ENCODE data around the gene STIP1.

The STIP1 gene

DNA sequence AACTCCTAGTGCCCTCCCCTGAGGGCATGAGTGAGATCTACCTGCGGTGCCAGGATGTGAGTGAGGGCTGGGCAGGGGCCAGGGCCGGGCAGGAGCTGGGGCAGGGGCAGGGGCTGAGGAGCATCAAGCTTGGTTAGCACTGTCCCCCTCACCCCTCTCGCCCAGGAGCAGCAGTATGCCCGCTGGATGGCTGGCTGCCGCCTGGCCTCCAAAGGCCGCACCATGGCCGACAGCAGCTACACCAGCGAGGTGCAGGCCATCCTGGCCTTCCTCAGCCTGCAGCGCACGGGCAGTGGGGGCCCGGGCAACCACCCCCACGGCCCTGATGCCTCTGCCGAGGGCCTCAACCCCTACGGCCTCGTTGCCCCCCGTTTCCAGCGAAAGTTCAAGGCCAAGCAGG lies 34.3 kb downstream of the STIP1 start:
- Histone ChIP-seq H3K27me3 (no peaks in the 10 kb centered on the region), H3K4me1 (peaks cover 71% of the 10 kb centered on the region), H3K4me3 (no peak overlapping the region), H3K9me3 (no peaks in the 10 kb centered on the region), H3K36me3 (peaks cover 84% of the 10 kb centered on the region), H3K4me2 (no peak overlapping the region), H4K20me1 (peaks cover 70% of the 10 kb centered on the region), H3K9ac (no peak overlapping the region), H3K27ac (no peak overlapping the region)
- TF ChIP-seq Cebpa-rat (IDR thresholded peaks at IDR 0.05): no peak

DNA sequence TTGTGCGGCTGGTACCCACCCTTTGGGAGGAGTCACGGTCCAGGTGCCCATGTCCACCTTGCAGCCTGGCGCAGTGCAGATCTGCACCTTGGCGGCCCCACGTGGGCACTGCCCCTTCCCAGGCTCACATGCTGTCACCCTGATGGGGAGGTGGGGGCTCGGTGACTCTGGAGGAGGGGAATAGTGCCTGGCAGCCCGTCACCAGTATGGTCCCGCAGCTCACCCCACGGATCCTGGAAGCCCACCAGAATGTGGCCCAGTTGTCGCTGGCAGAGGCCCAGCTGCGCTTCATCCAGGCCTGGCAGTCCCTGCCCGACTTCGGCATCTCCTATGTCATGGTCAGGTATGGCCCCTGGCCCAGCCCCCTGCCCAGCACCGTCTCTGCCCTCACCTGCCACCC lies 34.8 kb downstream of the STIP1 start:
- H3K4me3 ChIP-seq: no peak overlapping the region
- no peak overlapping the region for H3K4me2 ChIP-seq
- H3K27me3 ChIP-seq: no peaks in the 10 kb centered on the region
- H3K9ac ChIP-seq: no peak overlapping the region
- peaks cover 72% of the 10 kb centered on the region for H4K20me1 ChIP-seq
- H3K4me1 ChIP-seq: peaks cover 70% of the 10 kb centered on the region
- H3K27ac ChIP-seq: no peak overlapping the region
- H3K36me3 ChIP-seq: peaks cover 84% of the 10 kb centered on the region
- no peaks in the 10 kb centered on the region for H3K9me3 ChIP-seq
- TF ChIP-seq Cebpa-rat (IDR thresholded peaks at IDR 0.05): no peak

DNA sequence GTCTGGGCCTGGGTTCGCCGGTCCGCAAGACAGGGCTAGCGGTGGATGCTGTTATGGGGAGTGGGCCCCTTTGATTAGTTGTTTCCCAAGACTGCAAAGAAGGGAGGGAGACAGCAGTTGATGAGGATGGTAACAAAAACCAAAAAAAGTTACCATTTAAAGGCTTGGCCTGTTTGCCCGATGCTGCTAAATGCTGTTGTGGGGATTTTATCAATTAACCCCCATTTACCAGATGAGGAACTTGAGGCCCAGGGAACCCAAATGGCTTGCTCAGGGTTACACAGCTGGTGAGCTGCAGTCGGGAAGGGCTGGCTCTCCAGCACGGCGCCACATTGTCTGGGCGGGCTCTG lies 36.7 kb downstream of the STIP1 start:
- Histone ChIP-seq H4K20me1 (peaks cover 63% of the 10 kb centered on the region), H3K9me3 (no peaks in the 10 kb centered on the region), H3K4me2 (no peak overlapping the region), H3K36me3 (peaks cover 74% of the 10 kb centered on the region), H3K27ac (no peak overlapping the region), H3K27me3 (no peaks in the 10 kb centered on the region), H3K4me1 (peaks cover 62% of the 10 kb centered on the region), H3K9ac (no peak overlapping the region), H3K4me3 (no peak overlapping the region)
- no peak for TF ChIP-seq Cebpa-rat (IDR thresholded peaks at IDR 0.05)

DNA sequence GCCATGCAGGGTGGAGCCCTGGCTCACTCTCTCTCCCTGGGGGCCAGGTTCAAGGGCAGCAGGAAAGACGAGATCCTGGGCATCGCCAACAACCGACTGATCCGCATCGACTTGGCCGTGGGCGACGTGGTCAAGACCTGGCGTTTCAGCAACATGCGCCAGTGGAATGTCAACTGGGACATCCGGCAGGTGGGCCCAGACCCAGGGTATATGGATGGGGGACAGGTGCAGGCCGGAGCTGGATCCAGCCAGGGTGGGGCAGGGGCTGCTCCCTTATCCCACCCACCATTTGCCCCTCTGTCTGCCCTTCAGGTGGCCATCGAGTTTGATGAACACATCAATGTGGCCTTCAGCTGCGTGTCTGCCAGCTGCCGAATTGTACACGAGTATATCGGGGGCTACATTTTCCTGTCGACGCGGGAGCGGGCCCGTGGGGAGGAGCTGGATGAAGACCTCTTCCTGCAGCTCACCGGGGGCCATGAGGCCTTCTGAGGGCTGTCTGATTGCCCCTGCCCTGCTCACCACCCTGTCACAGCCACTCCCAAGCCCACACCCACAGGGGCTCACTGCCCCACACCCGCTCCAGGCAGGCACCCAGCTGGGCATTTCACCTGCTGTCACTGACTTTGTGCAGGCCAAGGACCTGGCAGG lies 37.2 kb downstream of the STIP1 start:
- TF ChIP-seq Cebpa-rat (IDR thresholded peaks at IDR 0.05): no peak
- peaks cover 59% of the 10 kb centered on the region for H4K20me1 ChIP-seq
- H3K4me2 ChIP-seq: no peak overlapping the region
- H3K4me3 ChIP-seq: no peak overlapping the region
- peaks cover 69% of the 10 kb centered on the region for H3K36me3 ChIP-seq
- 0 out of 2 replicates have a peak overlapping the region, but pooled peaks have one; percentile 30 for H3K9ac ChIP-seq
- H3K9me3 ChIP-seq: no peaks in the 10 kb centered on the region
- no peaks in the 10 kb centered on the region for H3K27me3 ChIP-seq
- H3K4me1 ChIP-seq: peaks cover 62% of the 10 kb centered on the region
- H3K27ac ChIP-seq: 0 out of 2 replicates have a peak overlapping the region, but pooled peaks have one; percentile 5

DNA sequence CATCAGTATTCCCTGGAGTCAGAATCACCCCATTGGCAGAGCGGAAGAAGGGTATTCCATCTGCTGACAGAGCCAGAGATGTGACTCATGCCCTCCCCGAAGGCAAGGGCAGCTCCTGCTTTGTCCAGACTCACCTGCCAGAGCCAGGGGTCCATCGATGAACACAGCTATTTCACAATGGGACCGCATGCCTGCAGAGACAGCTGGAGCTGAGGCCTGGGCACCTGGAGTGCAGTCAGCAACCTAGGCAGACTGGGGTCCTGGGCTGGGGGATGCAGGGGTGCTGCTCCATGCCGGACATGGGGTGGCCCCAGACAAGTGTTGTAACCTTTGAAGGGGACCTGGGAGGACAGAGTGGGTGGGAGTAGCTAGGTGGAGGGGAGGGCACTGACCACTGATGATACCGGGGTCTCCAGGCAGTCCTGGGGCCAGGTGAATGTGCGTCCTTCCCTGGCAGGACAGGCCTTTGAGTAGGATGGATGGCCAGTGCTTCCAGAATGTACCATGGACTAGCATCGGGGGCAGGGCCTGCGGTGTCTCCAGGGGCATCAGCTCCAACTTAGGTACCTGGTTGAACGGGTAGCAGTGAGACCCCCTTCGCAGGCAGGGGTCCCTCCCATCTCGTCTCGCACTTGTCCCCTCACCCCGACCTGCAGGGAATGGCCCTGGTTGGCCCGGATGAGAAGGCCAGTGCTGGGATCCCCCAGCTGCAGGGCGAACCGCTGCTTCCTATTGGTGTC lies 38.4 kb downstream of the STIP1 start:
- peaks cover 62% of the 10 kb centered on the region for H3K4me1 ChIP-seq
- no peak for TF ChIP-seq Cebpa-rat (IDR thresholded peaks at IDR 0.05)
- peaks cover 48% of the 10 kb centered on the region for H4K20me1 ChIP-seq
- peak overlapping the region; percentile 79; the same call in 1 of the 2 replicates for H3K4me3 ChIP-seq
- H3K4me2 ChIP-seq: peak overlapping the region; percentile 99
- peak overlapping the region; percentile 89 for H3K9ac ChIP-seq
- no peaks in the 10 kb centered on the region for H3K9me3 ChIP-seq
- H3K27me3 ChIP-seq: no peaks in the 10 kb centered on the region
- H3K27ac ChIP-seq: peak overlapping the region; percentile 95
- H3K36me3 ChIP-seq: peaks cover 57% of the 10 kb centered on the region

DNA sequence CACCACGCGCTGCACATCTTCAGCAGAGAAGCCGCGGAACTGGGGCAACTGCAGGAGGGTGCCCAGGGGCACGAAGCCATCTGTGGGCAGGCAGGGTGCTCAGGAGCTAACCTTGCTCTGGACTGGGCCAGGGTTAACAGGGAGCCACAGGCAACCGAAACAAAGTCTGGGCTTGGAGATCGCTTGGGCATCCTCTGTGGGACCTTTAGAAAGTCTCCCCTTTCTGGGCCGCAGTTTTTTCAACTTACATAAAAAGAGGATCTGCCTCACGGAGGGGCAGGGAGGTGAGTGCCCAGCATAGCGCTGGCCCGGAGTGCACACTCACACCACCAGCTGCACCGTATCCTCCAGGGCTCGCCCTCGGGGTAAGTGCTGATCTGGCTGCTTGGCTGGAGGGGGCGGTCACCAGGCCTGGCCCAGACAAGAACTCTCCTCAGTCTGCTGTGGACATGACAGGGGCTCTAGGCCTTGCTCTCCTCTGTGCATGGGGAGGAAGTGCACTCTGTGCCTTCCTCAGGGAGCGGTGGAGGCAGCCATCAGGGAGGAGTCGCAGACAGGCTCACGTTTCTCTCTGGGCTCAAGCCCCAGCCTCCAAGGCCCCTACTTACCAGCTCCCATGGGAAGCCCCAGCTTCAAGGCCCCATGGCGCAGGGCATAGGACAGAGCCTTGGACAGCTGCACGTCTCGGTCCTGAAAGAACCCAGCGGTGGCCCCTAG lies 39.1 kb downstream of the STIP1 start:
- H3K27ac ChIP-seq: peak overlapping the region; percentile 95
- peaks cover 40% of the 10 kb centered on the region for H4K20me1 ChIP-seq
- TF ChIP-seq Cebpa-rat (IDR thresholded peaks at IDR 0.05): no peak

DNA sequence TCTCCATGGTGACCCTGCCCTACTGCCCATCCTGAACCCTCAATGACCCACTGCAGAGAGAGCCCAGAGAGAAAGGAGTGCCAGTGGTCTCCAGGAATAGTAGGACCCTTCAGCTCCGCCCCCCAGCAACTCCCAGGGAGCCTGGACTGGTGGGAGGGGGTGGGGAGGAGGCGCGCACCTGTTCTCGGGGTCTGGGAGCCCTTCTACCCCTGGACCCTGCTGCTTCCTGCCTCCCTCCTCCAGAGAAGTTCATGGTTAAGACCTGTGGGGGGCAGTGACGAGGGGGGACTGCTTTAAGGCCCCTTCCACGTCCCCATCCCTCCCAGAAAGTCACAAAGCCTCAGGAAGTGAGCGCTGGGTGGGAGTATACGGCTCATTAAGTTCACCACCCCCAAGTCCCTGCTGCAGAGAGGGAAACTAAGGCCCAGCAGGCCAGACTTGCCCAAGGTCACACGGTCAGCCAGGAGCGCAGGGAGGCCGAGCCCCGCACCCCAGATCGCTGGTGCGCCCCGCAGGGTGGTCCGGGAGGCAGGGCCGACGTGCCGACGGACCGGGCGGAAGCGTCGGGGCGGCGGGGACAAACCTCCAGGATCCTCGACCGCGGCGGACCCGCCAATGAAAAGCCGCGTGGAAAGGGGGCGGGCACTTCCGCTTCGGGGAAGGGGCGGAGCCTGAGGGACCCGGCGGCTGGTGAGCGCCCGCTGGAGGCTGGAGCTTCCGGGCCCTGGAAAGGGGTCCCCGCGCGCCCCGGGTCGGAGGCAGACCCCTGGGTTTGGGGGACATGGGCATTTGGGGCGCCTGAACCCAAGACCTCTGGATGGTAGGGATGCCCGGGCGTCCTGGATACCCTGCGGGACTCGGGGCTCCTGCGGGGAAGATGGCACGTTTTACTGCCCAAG lies 39.9 kb downstream of the STIP1 start, which contains the start of the genes NUDT22 and TRPT1:
NUDT22 (plus strand) TSS at position 667 of the 899 bp plus-strand sequence. CDS start 379 bp downstream, outside the sequence.
TRPT1 (minus strand) TSS at position 579 of the 899 bp plus-strand sequence; CDS start at position 253, 326 bp downstream.
- H4K20me1 ChIP-seq: peaks cover 32% of the 10 kb centered on the region
- H3K27me3 ChIP-seq: no peaks in the 10 kb centered on the region
- peak within 1 kb of the TSS; percentile 79 for H3K4me3 ChIP-seq
- H3K27ac ChIP-seq: peak within 1 kb of the TSS; percentile 95
- no peak for TF ChIP-seq Cebpa-rat (IDR thresholded peaks at IDR 0.05)
- H3K9me3 ChIP-seq: no peaks in the 10 kb centered on the region
- H3K36me3 ChIP-seq: peaks cover 42% of the 10 kb centered on the region
- H3K4me1 ChIP-seq: peaks cover 67% of the 10 kb centered on the region
- H3K9ac ChIP-seq: peak within 1 kb of the TSS; percentile 89
- H3K4me2 ChIP-seq: peak within 1 kb of the TSS; percentile 99

More for the DNA sequence above, 39.1 kb downstream of the STIP1 start:
- peak overlapping the region; percentile 99 for H3K4me2 ChIP-seq
- peak overlapping the region; percentile 89 for H3K9ac ChIP-seq
- no peaks in the 10 kb centered on the region for H3K27me3 ChIP-seq
- H3K9me3 ChIP-seq: no peaks in the 10 kb centered on the region
- peaks cover 50% of the 10 kb centered on the region for H3K36me3 ChIP-seq
- peaks cover 66% of the 10 kb centered on the region for H3K4me1 ChIP-seq
- peak overlapping the region; percentile 79 for H3K4me3 ChIP-seq

DNA sequence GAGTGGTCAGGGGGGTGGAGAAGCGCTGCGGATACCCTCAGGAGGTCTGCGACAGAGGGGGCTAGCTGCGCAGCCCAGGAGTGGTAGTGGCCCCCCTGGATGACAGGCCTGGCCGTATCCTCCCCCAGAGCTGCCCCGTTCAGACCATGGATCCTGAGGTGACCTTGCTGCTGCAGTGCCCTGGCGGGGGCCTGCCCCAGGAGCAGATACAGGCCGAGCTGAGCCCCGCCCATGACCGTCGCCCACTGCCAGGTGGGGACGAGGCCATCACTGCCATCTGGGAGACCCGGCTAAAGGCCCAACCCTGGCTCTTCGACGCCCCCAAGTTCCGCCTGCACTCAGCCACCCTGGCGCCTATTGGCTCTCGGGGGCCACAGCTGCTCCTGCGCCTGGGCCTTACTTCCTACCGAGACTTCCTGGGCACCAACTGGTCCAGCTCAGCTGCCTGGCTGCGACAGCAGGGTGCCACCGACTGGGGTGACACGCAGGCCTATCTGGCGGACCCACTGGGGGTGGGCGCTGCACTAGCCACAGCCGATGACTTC lies 40.6 kb downstream of the STIP1 start:
- H3K4me3 ChIP-seq: peak overlapping the region; percentile 79
- peak overlapping the region; percentile 89 for H3K9ac ChIP-seq
- H3K9me3 ChIP-seq: no peaks in the 10 kb centered on the region
- no peak for TF ChIP-seq Cebpa-rat (IDR thresholded peaks at IDR 0.05)
- H3K27me3 ChIP-seq: no peaks in the 10 kb centered on the region
- H4K20me1 ChIP-seq: peaks cover 28% of the 10 kb centered on the region
- H3K4me1 ChIP-seq: peaks cover 74% of the 10 kb centered on the region
- peak overlapping the region; percentile 99 for H3K4me2 ChIP-seq
- H3K36me3 ChIP-seq: peaks cover 34% of the 10 kb centered on the region
- H3K27ac ChIP-seq: peak overlapping the region; percentile 95
